ENCODE results near the gene PEAR1.

Gene PEAR1

DNA sequence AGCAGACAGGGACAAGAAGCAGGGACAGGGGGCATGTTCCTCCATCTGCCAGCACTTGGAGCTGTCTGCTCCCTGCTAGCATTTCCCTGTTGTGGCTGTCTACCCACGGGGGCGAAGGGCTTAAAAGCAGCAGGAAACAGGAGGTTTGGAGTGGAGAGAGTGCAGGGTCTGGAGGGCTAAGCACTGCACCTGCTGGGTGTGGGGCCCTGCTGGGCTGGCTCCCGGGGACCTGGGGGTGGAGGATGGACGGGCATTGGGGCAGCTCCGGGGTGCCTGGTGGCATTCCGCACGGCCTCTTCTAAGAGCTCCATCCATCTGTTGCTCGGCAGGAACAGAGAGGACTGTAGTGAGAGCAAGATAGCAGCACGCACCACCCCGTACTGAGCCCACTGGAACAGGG is 48.2 kb downstream of the PEAR1 start:
- DNase-seq (ENCODE audit: low spot score): no peak

DNA sequence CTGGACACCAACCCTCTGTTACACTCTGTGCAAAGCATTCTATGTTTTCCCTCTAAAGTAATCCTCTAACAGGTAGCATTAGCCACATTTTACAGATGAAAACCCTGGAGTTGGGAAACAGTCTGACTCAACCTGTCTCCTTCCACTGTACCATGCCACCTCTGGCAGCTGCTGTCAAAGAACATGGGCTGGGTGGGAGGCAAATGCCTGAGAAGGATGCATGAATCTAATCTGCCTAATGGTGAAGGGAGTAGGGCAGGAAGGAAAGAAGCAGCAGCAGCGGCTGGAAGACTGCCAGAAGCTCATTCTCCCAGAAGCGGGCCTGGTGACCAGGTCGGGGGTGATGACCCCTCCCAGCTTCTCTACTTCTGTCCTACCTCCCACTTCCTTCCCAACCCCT is 48.7 kb downstream of the PEAR1 start:
- DNase-seq (ENCODE audit: low spot score): no peak

DNA sequence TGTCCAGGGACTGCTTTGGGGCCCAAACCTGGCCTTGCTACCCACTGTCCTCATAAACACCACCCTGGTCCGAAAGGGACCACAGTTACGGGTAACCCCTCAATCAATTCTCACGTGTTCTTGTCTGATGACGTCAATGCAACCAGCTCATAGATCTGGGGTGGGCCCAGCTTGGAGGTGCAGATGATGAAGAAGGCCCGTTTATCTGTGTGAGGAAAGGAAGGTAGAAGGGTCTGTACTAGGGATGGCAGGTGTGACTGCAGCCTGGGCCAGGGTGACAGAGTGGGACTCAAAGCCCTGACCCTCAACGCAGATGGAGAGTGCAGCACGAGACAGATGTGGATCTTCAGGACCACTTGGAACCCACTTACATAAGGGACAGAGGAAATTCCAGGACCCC is 49.1 kb downstream of the PEAR1 start:
- no peak for DNase-seq (ENCODE audit: low spot score)

- DNase-seq (ENCODE audit: low spot score): no peak
Measured at GRCh38 chr1:156943756-156944155, 50.2 kb downstream of the PEAR1 start.

- no peak for DNase-seq (ENCODE audit: low spot score)
Measured at GRCh38 chr1:156944268-156944667, 50.8 kb downstream of the PEAR1 start.

- no peak for DNase-seq (ENCODE audit: low spot score)
Measured at GRCh38 chr1:156944848-156945247, 51.3 kb downstream of the PEAR1 start.

DNA sequence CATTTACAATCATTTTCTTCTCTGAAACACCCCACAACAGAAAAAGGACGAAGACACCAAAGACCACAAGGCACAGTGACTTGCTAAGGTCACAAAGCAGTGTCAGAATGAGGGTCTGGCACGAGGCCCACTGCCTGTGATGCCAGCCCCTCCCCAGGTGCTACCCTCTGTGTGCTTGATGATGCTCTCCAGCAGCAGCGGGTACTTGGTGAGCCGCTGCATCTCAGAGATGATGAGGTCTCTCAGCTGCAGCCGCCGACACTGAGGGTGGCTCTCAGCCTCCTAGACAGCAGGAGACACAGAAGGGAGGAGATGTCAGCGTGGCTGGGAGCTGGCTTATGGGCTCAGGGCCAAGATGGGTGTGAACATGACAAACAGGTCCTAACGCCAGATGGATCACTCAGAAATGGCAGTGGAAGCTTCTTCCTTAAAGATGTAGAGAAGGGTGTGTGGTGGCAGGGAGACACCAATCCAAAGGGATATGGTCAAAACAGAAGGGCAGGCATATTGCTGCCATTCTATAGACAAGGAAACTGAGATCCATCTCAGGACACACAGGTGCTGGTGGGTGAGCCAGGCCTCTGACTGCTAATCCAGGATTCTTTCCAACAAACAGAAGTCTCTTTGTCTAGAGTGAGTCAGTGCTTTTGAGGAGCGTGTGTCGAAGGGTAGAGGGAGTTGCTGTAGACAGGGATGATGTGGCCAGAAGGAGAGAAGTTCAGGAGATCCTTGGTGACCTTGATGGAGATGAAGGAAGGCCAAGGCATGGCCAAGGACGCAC is 52.6 kb downstream of the PEAR1 start:
- no peak for DNase-seq (ENCODE audit: low spot score)

- no peak for DNase-seq (ENCODE audit: low spot score)
Measured at GRCh38 chr1:156947127-156947526, 53.6 kb downstream of the PEAR1 start.

DNA sequence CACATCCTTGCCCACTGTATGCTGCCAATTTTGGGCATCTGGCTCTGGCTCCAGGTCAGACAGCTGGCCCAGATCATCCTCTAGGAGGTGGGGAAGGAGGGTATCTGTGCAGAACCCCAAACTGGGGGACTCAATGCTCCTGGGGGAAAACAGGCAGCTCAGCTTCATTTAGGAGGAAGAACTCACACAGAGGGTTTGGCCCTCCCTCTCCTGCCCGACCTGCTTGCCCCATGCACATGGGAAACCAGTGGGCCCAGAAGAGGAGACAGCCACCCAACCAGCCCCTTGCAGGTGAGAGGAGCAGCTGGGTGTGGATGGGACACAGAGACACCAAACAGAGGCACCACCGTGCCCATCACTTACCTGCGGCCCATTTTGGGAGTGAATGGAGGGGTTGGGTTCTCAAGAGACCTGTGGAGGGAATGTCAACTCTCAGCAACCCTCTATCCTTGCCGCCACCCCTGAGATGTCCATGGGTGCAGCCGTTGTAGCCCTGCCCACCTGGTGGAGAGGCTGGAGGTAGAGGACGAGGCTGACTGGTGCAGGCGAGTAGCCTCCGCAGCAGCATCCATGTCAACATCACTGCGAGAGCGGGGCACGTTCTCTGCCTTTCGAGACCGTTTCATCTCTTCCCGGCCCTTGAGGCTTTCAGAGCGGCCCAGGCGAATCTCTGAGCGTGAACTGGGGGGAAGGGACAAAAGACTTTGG is 54.5 kb downstream of the PEAR1 start:
- no peak for DNase-seq (ENCODE audit: low spot score)

DNA sequence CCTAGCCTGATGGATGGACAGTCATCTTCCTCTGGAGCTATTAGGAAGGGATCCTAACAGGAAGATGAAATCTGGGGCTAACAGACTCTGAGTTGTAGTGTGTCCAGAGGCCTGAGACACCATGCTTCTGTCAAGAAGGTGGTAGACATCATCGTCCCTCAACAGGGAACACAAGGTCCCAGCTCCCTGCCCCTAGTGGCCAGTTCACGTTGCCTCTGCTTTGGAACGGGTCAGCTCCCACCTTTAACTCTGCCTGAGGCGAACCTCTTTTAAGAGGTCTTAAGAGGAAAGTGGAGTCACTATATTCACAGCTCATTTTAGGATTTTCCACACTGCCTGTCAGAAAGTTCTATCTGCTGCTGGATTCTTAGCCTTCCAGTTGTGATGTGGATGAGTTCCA is 55.2 kb downstream of the PEAR1 start:
- DNase-seq (ENCODE audit: low spot score): no peak

DNA sequence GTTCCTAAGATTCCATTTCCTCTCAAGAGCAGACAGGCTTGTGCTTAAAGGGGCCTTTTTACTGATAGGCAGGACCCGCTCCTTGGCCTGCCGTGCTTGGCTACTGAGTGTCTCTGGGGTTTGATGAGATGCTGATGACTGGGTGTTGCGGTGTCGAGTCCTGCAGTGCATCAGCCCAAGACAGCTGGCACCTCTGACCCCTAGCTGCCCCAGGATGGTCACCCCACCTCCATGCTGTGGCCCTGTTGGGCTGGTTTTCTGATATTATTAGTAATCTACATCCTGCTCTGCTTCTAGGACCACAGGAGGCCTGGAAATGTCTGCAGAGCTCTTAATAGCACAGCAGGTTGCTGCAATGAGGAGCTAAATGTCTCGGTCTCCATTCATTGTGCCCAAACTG is 55.6 kb downstream of the PEAR1 start:
- DNase-seq (ENCODE audit: low spot score): no peak

DNA sequence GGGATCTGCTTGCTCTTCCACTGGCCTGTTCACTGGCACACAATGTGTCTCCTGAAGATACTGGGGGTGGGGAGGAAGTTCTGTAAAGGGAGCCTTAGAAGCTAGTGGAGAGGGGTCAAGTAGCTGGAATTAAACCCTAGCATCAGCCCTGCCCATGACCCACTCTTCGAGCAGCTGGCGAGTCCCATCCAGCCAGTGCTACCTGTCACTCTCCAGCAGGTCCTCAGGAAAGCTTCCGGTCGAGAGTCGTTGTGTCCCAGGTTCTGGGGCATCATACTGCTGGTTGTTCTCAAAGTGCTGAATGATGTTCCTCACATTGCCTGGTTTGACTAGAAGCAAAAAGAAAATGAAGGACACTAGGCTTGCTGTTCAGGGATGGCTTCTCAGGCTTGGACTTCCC is 57.9 kb downstream of the PEAR1 start:
- no peak for DNase-seq (ENCODE audit: low spot score)

DNA sequence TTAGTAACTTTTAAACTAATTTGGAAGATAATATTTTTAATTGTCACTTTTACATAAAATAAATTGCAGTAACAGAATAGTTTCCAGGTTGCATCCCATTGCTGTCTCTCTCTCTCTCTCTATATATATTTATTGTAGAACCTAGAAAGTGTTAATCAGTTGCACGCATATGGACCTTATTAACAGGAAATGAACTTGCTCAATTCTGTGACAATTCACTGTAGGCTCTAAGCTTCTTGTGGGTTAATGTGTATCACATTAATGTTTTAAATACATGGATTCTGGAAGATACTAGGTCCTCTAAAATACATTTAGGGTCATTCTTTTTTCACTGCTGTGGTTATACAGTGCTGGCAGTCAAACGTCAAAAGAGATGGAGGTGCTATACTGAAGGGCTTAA is 60.1 kb downstream of the PEAR1 start:
- DNase-seq (ENCODE audit: low spot score): no peak

GRCh38 chr1:156956333-156956732 is 62.8 kb downstream of the PEAR1 start:
- no peak for DNase-seq (ENCODE audit: low spot score)

DNA sequence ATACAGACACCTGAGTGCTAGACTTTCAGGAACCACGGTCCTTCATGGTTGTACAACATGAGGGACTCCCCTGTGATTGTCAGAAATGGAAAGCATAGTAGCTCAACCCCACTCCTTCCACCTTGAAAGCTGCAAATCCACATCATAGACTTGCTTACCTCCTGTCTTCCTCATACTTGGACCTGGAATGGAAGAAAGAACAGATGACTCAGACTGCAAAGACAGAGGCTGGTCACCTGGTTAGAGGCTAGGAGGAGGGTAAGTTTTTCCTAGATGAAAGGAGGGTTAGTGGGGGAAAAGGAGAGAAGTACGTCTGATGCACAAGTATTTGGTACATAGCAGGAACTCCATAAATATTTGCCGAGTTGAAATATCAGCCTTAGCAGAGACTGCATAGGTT is 64.1 kb downstream of the PEAR1 start:
- no peak for DNase-seq (ENCODE audit: low spot score)

GRCh38 chr1:156958247-156958714 is 64.8 kb downstream of the PEAR1 start:
- no peak for DNase-seq (ENCODE audit: low spot score)

DNA sequence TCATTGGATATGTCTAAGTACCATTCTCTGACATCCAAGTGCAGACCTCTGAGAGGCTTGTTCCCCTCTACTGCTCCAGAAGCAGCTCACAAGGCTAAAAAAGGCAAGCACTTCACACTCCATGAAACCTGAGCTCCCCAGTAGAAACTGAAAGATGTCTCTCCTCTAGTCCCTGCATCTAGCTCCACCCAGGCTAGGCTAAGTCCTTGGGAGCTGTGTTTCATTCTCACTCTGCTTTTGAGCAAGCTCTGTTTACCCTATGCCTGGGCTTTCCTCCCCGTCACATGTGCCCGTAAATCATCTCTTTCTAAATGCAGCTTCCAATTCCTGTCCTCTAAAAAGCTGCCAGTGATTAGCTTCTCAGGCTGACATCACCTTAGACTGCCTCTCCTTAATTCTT is 65.9 kb downstream of the PEAR1 start:
- peak; percentile 24 for DNase-seq (ENCODE audit: low spot score)

GRCh38 chr1:156959925-156960324 is 66.4 kb downstream of the PEAR1 start:
- no peak for DNase-seq (ENCODE audit: low spot score)

- DNase-seq (ENCODE audit: low spot score): no peak
Measured at GRCh38 chr1:156961709-156962108, 68.2 kb downstream of the PEAR1 start.

GRCh38 chr1:156963621-156964020 is 70.1 kb downstream of the PEAR1 start:
- DNase-seq (ENCODE audit: low spot score): peak; percentile 26

DNA sequence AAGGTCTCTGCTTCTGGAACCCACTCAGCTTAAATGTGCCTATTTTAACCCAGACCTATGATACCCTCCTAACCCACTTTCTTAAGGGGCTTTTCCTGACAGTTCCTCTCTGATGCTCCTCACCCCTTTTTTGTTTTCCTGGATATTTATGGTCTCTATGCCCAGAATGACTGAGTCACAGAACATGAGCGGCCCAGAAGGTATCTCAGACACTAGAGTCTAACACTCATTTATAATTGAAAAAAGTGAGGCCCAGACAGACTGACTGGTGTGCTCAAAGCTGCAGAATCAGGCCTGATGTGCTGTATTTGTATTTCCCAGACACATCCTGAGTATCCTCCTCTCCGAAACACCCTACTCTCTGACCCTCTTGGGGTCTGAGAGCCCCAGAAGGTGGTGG is 70.9 kb downstream of the PEAR1 start:
- no peak for DNase-seq (ENCODE audit: low spot score)

Measured in pons (tissue), 1 donor.